Transverse colon (tissue), 4 donors: ENCODE data around the gene TPP1. TPM values are rescaled to one million over a fixed set of nuclear protein-coding genes. Genes with fewer than 3 reads are reported as not detected.

Experiments used
- DNase-seq: peaks from one replicate; pipeline ENCODE4 v3.0.0-alpha.2; 2019
- H3K27ac ChIP-seq, 4 donors: fragments of 200-600 bp; sonication (generic); 2 replicates each; pipeline ENCODE4 v1.5.1; 2016 to 2018; ENCODE audit warnings: inconsistent platforms in 4 of 4
- H3K27me3 ChIP-seq: fragments of 200-600 bp; sonication (generic); 2 replicates; pipeline ENCODE4 v1.5.1; 2017; ENCODE audit warnings: inconsistent platforms
- H3K36me3 ChIP-seq, 4 donors: fragments of 200-600 bp; sonication (generic); 2 replicates each; pipeline ENCODE4 v1.5.1; 2017 to 2019; ENCODE audit warnings: inconsistent platforms in 4 of 4
- H3K4me1 ChIP-seq, 4 donors: fragments of 200-600 bp; sonication (generic); 2 replicates each; pipeline ENCODE4 v1.5.1; 2017 to 2020; ENCODE audit warnings: inconsistent platforms in 4 of 4
- H3K4me3 ChIP-seq, 4 donors: fragments of 200-600 bp; sonication (generic); 1 replicate in 1 of 4; 2 replicates in 3 of 4; pipeline versions ENCODE4 v1.5.1 to v1.6.1; 2017 to 2019; ENCODE audit warnings: inconsistent platforms in 4 of 4
- H3K9me3 ChIP-seq, 2 donors: fragments of 200-600 bp; sonication (generic); 2 replicates each; pipeline ENCODE4 v1.5.1; 2017 to 2019; ENCODE audit warnings: inconsistent platforms in 2 of 2
- CTCF ChIP-seq, 5 experiments: fragments of 200-600 bp in 3 of 5; fragments of 450-650 bp in 2 of 5; sonication (generic) in 3 of 5; IDR thresholded peaks; 1 replicate in 2 of 5; 2 replicates in 3 of 5; pipeline ENCODE4 v1.5.1; 2016 to 2017; ENCODE audit warnings: antibody characterized with exemption in 5 of 5, inconsistent platforms in 3 of 5, mild to moderate bottlenecking in 2 of 5, moderate library complexity in 1 of 5
- EP300 ChIP-seq: sonication (generic); formaldehyde crosslinking; IDR thresholded peaks from one replicate; pipeline ENCODE4 v1.6.1; 2017; ENCODE audit warnings: antibody characterized with exemption, low read depth
- POLR2A ChIP-seq: fragments of 450-650 bp; IDR thresholded peaks from one replicate; pipeline ENCODE4 v1.6.1; 2016; ENCODE audit warnings: antibody characterized with exemption, mild to moderate bottlenecking, moderate library complexity
- POLR2AphosphoS5 ChIP-seq, 3 donors: sonication (generic); formaldehyde crosslinking; IDR thresholded peaks; one replicate each; pipeline ENCODE4 v1.6.1; 2016; ENCODE audit warnings: antibody characterized with exemption in 3 of 3
- WGBS, 2 donors: methylation state at CpG; one replicate each; pipeline ENCODE4 v1.1.5; 2018; ENCODE audit warnings: low coverage in 1 of 2; 5-methylcytosine and 5-hydroxymethylcytosine counted together
- in situ Hi-C, 4 donors: fragments of 200-750 bp; cut with MboI; loops; one replicate each; pipeline versions ENCODE4 v1.15.0 to v1.15.1; 2017; ENCODE audit warnings: low sequenced_read_pairs in 3 of 4, low pct_ligation_motif_present in 1 of 4, low pct_unique_long_range_greater_than_20kb in 1 of 4
- intact Hi-C: fragments of 100-400 bp; cut with DNase I; formaldehyde crosslinking; loops from one replicate; pipeline ENCODE4 v1.15.1; 2023; ENCODE audit warnings: low total_unique reads
- total RNA-seq, 4 donors: library from RNA; depleted of rRNA; stranded (reverse); fragments of >200 nt; gene quantifications; one replicate each; pipeline ENCODE4 v1.1.0, GENCODE V29; 2016

Gene TPP1
- total RNA-seq, 4 donors from 2014 or later, result 64.0 to 114 (median 74.0) TPM

- Histone ChIP-seq H3K27me3 (peaks cover 27% of the 10 kb centered on the region), H3K4me3 (peak overlapping the region in 2 of 4 donors; percentile 44 to 47), H3K4me1 (peaks cover 0 to 11% (median 5%) of the 10 kb centered on the region in 4 donors), H3K9me3 (no peaks in the 10 kb centered on the region), H3K27ac (peak overlapping the region; percentile 74 to 87 (median 80)), H3K36me3 (no peaks in the 10 kb centered on the region)
- in situ Hi-C loops, result no loop called here
- TF ChIP-seq CTCF (IDR thresholded peaks at IDR 0.05) (no peak), POLR2A (no peak), POLR2AphosphoS5 (IDR thresholded peaks at IDR 0.05) (peak in 1 of 3 donors; percentile 43), EP300 (no peak)
- WGBS, 2 donors, result 20 to 57% methylated on average over 2 to 9 of the region's 9 CpGs
- intact Hi-C loops, result no loop called here
- no peak for DNase-seq
These were observed 35.2 kb upstream of the TPP1 start for GRCh38 chr11:6654281-6655019.

- intact Hi-C loops (no loop called here), in situ Hi-C loops (no loop called here)
- no peaks in the 10 kb centered on the region for H3K36me3 ChIP-seq
- no peak for DNase-seq
- no peaks in the 10 kb centered on the region for H3K9me3 ChIP-seq
- TF ChIP-seq POLR2AphosphoS5 (IDR thresholded peaks at IDR 0.05) (no peak), CTCF (IDR thresholded peaks at IDR 0.05) (no peak), EP300 (no peak), POLR2A (no peak)
- peak overlapping the region in 3 of 4 donors; percentile 13 to 79 (median 30) for H3K27ac ChIP-seq
- 84 to 89% methylated on average over 2 of the region's 2 CpGs for WGBS, 2 donors
- H3K27me3 ChIP-seq, result peaks cover 27% of the 10 kb centered on the region
- no peak overlapping the region for H3K4me3 ChIP-seq
- peaks cover 0 to 12% (median 8%) of the 10 kb centered on the region in 4 donors for H3K4me1 ChIP-seq
These were observed 34.4 kb upstream of the TPP1 start for GRCh38 chr11:6653656-6654055.

GRCh38 chr11:6653097-6653496, 33.9 kb upstream of the TPP1 start:
- intact Hi-C loops (no loop called here), in situ Hi-C loops (no loop called here)
- Histone ChIP-seq H3K4me3 (no peak overlapping the region), H3K27me3 (peaks cover 27% of the 10 kb centered on the region), H3K4me1 (peaks cover 0 to 17% (median 12%) of the 10 kb centered on the region in 4 donors), H3K36me3 (no peaks in the 10 kb centered on the region), H3K9me3 (no peaks in the 10 kb centered on the region), H3K27ac (peak overlapping the region in 1 of 4 donors; percentile 3)
- TF ChIP-seq POLR2A (no peak), EP300 (no peak), CTCF (IDR thresholded peaks at IDR 0.05) (no peak), POLR2AphosphoS5 (IDR thresholded peaks at IDR 0.05) (no peak)
- no peak for DNase-seq
- 82 to 100% methylated on average over 1 of the region's 1 CpG for WGBS, 2 donors

GRCh38 chr11:6652182-6652581, 33.0 kb upstream of the TPP1 start:
- Histone ChIP-seq H3K36me3 (no peaks in the 10 kb centered on the region), H3K9me3 (no peaks in the 10 kb centered on the region), H3K4me3 (no peak overlapping the region), H3K4me1 (peaks cover 2 to 26% (median 17%) of the 10 kb centered on the region in 4 donors), H3K27ac (no peak overlapping the region), H3K27me3 (peaks cover 22% of the 10 kb centered on the region)
- in situ Hi-C loops (no loop called here), intact Hi-C loops (no loop called here)
- TF ChIP-seq CTCF (IDR thresholded peaks at IDR 0.05) (no peak), POLR2A (no peak), EP300 (no peak), POLR2AphosphoS5 (IDR thresholded peaks at IDR 0.05) (no peak)
- no peak for DNase-seq
- WGBS, 2 donors, result 52 to 62% methylated on average over 3 of the region's 3 CpGs
